Activated CD4-positive, alpha-beta T cell treated with anti-CD3 and anti-CD28 coated beads, Interleukin-2, amount 10 ng/mL, durations not matched to agents 7 days and 5 days (primary cell): Measurements from ENCODE around the gene KCNAB2. TPM values are rescaled to one million over a fixed set of nuclear protein-coding genes. Genes with fewer than 3 reads are reported as not detected.

ENCODE experiments used
- CTCF ChIA-PET: fragments of 350-600 bp; sonication (Branson Sonifier 250); formaldehyde crosslinking; loops from one replicate; lab custom pipeline; 2021; ENCODE audit warnings: antibody characterized with exemption; lab: Charles Lee
- POLR2A ChIA-PET: fragments of 350-600 bp; sonication (Branson Sonifier 250); formaldehyde crosslinking; loops from one replicate; lab custom pipeline; 2021; ENCODE audit warnings: antibody characterized with exemption; lab: Charles Lee
- DNase-seq: peaks from one replicate; pipeline ENCODE4 v3.0.0-alpha.2; 2020
- H3K27ac Mint-ChIP-seq: one replicate; pipeline ENCODE4 v1.8.0; 2021; ENCODE audit warnings: mild to moderate bottlenecking, moderate library complexity, mixed read lengths
- H3K27me3 Mint-ChIP-seq: one replicate; pipeline ENCODE4 v1.8.0; 2021; ENCODE audit warnings: mixed read lengths
- H3K36me3 Mint-ChIP-seq: one replicate; pipeline ENCODE4 v1.8.0; 2021; ENCODE audit warnings: low read depth, mixed read lengths
- H3K4me1 Mint-ChIP-seq: one replicate; pipeline ENCODE4 v1.8.0; 2021; ENCODE audit warnings: mixed read lengths
- H3K4me3 Mint-ChIP-seq: one replicate; pipeline ENCODE4 v1.8.0; 2021; ENCODE audit warnings: mild to moderate bottlenecking, moderate library complexity, mixed read lengths
- H3K9me3 Mint-ChIP-seq: one replicate; pipeline ENCODE4 v1.8.0; 2021; ENCODE audit warnings: mixed read lengths
- total RNA-seq, 2 experiments: library from RNA; stranded (reverse); gene quantifications; one replicate each; pipeline ENCODE4 v1.2.3, GENCODE V29; 2021

The KCNAB2 gene
- total RNA-seq, 2 experiments from 2014 or later: 258 to 294 TPM

DNA sequence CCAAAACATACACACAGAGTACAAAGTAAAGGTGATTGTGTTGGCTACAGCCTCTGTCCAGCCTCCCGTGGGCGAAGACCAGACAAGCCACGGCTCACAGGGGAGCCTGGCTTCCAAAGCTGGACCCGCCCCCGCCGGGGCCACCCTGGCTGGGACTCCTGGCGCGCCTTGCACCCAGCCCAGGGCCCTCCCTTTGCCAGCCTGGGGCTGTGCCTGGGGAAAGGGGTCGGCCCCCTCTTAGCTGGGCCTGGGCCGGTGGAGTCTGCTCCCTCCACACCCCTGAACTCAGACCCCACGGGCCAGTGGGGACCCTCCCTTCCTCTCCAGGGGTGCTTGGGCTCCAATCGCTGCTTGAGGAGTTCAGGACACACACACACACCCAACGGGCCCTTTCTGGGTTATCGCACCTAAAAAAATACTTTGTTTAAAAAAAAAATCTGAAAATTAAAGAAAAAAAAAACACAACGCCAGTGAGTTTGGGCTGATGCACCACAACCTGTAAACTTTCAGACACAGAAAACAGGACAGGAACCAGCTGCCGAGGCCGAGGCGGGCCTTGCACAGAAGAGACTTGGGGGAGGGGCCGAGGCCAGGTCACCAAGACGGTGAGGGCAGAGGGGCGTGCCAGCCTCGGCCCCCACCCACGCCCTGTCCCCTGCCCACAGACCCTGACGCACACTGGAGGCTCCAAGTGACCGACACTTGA lies 56.3 kb downstream of the KCNAB2 start:
- Mint-ChIP-seq H3K27me3 (no peaks in the 10 kb centered on the region), H3K27ac (no peak overlapping the region), H3K36me3 (peaks cover 10% of the 10 kb centered on the region), H3K4me1 (no peaks in the 10 kb centered on the region), H3K9me3 (no peaks in the 10 kb centered on the region), H3K4me3 (no peak overlapping the region)
- DNase-seq: no peak
- CTCF ChIA-PET: interaction anchor here (0.6 to 1.0 kb wide), 2 partner anchors 20 to 116 kb away, joined by 4 read pairs; no protein-coding TSS in a partner anchor
- POLR2A ChIA-PET: no interaction called here

DNA sequence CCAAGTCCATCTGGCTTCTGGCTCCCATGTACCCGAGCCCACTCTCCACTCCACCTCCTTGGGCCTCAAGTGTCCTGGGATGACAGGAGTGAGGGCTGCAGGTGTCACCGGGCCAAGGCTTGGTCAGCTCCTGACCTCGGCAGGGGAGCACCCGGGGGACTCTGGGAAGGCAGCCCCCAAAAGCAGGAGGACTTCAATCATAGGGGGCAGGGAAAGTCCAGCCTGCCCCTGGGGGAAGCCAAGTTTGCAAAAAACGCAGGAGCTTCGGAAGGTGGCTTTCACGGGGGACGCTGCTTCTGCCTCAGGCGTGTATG lies 56.8 kb downstream of the KCNAB2 start:
- Mint-ChIP-seq H3K9me3 (no peaks in the 10 kb centered on the region), H3K4me1 (no peaks in the 10 kb centered on the region), H3K4me3 (no peak overlapping the region), H3K27ac (no peak overlapping the region), H3K36me3 (peaks cover 7% of the 10 kb centered on the region), H3K27me3 (no peaks in the 10 kb centered on the region)
- DNase-seq: no peak
- ChIA-PET POLR2A (no interaction called here), CTCF (interaction anchor here (0.6 to 1.0 kb wide), 2 partner anchors 20 to 116 kb away, joined by 4 read pairs; no protein-coding TSS in a partner anchor)

DNA sequence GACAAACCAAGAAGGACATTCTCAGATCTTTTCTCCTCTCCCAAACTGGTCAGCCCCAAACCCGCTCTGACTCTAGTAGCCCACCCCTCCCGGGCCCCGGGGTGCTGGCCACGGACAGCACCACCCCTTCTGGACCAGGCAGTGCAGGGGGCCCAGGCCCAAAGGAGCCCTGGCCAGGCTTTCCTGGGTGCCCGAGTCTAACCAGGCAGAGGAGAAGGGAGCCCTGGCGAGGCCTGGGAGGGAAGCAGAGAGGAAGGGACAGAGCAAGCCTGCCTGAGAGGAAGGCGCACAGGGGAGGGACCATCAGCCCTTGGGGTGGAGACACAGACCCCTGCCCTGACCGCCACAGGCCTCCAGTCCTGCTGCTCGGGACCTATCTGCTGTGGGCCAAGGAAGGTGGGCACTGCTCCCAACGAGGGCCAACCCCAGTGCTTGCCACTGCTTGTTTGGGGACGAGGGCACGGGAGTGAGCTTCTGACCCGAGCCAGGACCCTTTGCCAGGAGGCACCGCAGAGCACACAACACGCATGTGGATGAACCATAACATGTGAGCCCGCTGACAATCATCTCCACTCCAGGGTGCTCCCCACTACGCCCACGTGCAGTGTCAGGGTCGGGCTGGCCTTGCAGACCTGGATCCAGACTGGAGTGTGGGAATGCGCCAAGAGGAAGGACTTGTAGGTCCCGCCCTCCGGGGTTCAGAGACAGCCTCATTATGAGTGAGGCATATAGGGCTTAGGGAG lies 57.6 kb downstream of the KCNAB2 start:
- Mint-ChIP-seq H3K9me3 (no peaks in the 10 kb centered on the region), H3K27ac (no peak overlapping the region), H3K27me3 (peaks cover 3% of the 10 kb centered on the region), H3K36me3 (peaks cover 6% of the 10 kb centered on the region), H3K4me3 (no peak overlapping the region), H3K4me1 (no peaks in the 10 kb centered on the region)
- POLR2A ChIA-PET: no interaction called here
- CTCF ChIA-PET: no interaction called here
- DNase-seq: no peak

DNA sequence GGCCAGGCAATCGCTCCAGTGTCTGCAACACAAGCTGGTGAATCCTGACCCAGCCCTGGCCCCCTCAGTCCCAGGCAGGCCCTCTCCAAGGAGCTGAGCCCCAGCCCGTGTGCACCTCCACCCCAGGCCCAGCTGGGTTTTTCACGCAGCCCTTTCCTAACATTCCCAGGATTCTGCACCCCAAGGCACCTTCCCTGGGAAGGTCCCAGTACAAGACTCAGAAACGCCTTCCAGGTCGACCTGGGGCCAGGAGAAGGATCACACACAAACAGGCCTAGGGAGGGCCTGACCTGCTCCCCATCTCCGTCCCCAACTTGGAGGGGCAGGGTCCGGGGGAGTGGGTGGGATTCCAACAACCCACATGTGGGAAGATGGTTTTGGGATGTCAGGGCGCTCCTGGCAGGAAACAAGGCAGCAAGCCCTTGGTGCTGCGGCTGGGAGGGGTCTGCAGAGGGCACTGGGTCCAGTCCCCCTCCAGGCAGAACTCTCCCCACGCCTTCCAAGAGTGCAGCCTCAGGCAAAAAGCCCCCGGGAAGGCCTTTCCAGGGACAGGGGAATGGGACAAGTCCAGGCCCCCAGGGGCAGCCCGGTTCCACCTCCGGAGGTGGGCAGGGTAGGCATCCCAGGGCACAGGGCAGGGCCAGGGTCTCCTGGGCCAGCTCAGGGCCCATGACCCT lies 58.3 kb downstream of the KCNAB2 start:
- Mint-ChIP-seq H3K4me1 (no peaks in the 10 kb centered on the region), H3K9me3 (no peaks in the 10 kb centered on the region), H3K4me3 (no peak overlapping the region), H3K27ac (no peak overlapping the region), H3K27me3 (peaks cover 3% of the 10 kb centered on the region), H3K36me3 (peaks cover 2% of the 10 kb centered on the region)
- CTCF ChIA-PET: no interaction called here
- DNase-seq: no peak
- POLR2A ChIA-PET: no interaction called here

DNA sequence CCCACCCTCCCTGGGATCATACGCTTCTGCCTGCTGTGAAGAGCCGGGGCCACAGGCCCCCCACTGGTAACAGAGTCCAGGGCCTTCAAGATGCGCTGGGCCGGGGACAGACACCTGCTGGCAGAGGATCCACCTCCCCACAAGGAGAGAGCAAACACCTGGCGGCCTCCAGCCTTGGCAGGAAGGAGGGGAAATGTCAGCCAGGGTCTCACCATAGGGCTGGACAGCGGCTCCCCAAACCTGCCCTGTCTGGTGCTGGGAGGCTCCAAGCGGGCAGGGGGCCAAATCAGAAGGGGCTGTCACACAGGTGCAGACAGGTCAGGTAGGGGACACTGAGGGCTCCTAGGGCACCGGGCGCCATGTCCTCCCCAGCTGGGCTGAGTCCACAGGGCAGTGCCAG lies 58.9 kb downstream of the KCNAB2 start:
- H3K27ac Mint-ChIP-seq: no peak overlapping the region
- ChIA-PET POLR2A (no interaction called here), CTCF (no interaction called here)
- peaks cover 3% of the 10 kb centered on the region for H3K27me3 Mint-ChIP-seq
- H3K4me3 Mint-ChIP-seq: no peak overlapping the region
- DNase-seq: no peak
- H3K9me3 Mint-ChIP-seq: no peaks in the 10 kb centered on the region
- no peaks in the 10 kb centered on the region for H3K36me3 Mint-ChIP-seq
- no peaks in the 10 kb centered on the region for H3K4me1 Mint-ChIP-seq

DNA sequence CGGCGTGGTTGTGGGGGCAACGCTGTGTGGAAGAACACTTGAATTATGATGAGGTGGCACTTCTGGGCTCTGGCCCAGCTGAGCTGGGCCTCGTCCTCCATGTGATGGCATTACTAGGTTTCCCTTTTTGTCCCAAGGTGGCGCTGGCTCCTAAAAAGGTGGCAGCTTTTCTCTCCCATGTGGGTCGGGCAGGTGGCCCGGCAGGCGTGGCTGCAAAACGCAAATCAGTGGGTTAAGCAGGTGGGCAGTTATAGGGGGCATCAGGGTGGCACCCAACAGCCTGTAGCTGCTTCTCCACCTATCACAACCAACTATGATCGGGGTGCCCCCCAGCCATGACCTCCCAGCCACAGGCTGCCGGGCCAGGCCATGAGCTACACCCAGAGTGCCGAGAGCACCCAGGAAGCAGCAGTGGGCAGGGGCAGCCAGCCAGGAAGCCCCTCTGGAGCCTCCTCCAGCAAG lies 59.6 kb downstream of the KCNAB2 start:
- Mint-ChIP-seq H3K9me3 (no peaks in the 10 kb centered on the region), H3K27me3 (peaks cover 3% of the 10 kb centered on the region), H3K27ac (no peak overlapping the region), H3K36me3 (no peaks in the 10 kb centered on the region), H3K4me3 (no peak overlapping the region), H3K4me1 (no peaks in the 10 kb centered on the region)
- ChIA-PET CTCF (interaction anchor here (0.7 kb wide), 1 partner anchor 20 kb away, joined by 3 read pairs; no protein-coding TSS in a partner anchor), POLR2A (no interaction called here)
- DNase-seq: no peak

DNA sequence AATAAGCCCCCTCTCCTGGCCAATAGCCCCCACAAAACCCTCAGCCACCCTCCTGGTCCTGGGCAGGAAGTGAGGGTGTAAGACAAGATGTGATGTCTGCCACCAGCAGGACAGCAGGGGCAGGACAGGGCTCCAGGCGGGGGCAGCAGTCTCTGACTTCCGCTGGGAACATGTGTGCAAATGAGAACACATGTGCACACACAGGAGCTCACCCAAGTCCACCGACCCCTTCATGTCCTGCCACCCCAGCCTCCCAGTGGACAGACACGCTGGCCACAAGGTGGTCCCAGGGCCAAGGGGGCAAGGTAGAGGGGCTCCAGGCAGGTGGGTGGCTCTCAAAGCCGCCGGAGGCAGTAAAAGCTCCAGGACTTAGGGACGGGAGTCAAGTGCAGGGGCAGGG lies 60.1 kb downstream of the KCNAB2 start:
- CTCF ChIA-PET: interaction anchor here (0.7 to 1.4 kb wide), 2 partner anchors 20 to 139 kb away, joined by 3 to 4 read pairs; no protein-coding TSS in a partner anchor
- DNase-seq: no peak

DNA sequence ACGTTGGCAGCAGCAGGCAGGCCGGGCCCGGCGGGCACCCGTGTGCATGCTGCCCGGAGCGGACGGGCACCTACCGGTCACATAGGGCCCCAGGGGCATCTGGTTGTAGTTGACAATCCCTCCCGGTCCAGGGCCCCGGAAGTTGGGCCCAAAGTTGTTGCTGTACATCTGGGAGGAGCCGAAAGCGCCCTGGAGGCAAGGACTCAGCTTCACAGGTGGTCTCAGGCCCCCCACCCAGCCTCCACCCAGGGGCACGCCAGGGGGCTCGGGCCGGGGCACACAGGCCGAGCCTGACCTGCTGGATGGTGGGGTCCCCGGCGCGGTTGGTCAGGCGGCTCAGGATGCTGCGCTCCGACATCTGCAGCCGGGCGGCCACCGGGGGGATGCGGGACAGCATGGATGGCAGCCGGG lies 60.6 kb downstream of the KCNAB2 start:
- no peak for DNase-seq
- Mint-ChIP-seq H3K4me3 (no peak overlapping the region), H3K27me3 (peaks cover 3% of the 10 kb centered on the region), H3K4me1 (no peaks in the 10 kb centered on the region), H3K27ac (no peak overlapping the region), H3K36me3 (no peaks in the 10 kb centered on the region), H3K9me3 (no peaks in the 10 kb centered on the region)
- CTCF ChIA-PET: interaction anchor here (1.4 kb wide), 1 partner anchor 139 kb away, joined by 4 read pairs; no protein-coding TSS in a partner anchor
- POLR2A ChIA-PET: no interaction called here

More for the DNA sequence above, 60.1 kb downstream of the KCNAB2 start:
- Mint-ChIP-seq H3K36me3 (no peaks in the 10 kb centered on the region), H3K4me3 (no peak overlapping the region), H3K27me3 (peaks cover 3% of the 10 kb centered on the region), H3K27ac (no peak overlapping the region), H3K4me1 (no peaks in the 10 kb centered on the region), H3K9me3 (no peaks in the 10 kb centered on the region)
- POLR2A ChIA-PET: no interaction called here

DNA sequence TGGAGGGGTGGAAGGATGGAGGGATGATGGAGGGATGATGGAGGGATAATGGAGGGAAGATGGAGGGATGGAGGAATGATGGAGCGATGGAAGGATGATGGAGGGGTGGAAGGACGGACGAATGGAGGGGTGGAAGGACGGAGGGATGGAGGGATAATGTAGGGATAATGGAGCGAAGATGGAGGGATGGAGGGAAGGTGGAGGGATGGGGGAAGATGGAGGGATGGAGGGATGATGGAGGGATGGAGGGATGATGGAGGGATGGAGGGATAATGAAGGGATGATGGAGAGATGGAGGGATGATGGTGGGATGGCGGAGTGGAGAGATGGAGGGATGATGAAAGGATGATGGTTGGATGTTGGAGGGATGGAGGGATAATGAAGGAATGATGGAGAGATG lies 61.3 kb downstream of the KCNAB2 start:
- ChIA-PET POLR2A (no interaction called here), CTCF (interaction anchor here (1.4 kb wide), 1 partner anchor 138 kb away, joined by 4 read pairs; no protein-coding TSS in a partner anchor)
- Mint-ChIP-seq H3K27me3 (peaks cover 4% of the 10 kb centered on the region), H3K4me3 (no peak overlapping the region), H3K36me3 (no peaks in the 10 kb centered on the region), H3K27ac (no peak overlapping the region), H3K9me3 (no peaks in the 10 kb centered on the region), H3K4me1 (no peaks in the 10 kb centered on the region)
- no peak for DNase-seq

DNA sequence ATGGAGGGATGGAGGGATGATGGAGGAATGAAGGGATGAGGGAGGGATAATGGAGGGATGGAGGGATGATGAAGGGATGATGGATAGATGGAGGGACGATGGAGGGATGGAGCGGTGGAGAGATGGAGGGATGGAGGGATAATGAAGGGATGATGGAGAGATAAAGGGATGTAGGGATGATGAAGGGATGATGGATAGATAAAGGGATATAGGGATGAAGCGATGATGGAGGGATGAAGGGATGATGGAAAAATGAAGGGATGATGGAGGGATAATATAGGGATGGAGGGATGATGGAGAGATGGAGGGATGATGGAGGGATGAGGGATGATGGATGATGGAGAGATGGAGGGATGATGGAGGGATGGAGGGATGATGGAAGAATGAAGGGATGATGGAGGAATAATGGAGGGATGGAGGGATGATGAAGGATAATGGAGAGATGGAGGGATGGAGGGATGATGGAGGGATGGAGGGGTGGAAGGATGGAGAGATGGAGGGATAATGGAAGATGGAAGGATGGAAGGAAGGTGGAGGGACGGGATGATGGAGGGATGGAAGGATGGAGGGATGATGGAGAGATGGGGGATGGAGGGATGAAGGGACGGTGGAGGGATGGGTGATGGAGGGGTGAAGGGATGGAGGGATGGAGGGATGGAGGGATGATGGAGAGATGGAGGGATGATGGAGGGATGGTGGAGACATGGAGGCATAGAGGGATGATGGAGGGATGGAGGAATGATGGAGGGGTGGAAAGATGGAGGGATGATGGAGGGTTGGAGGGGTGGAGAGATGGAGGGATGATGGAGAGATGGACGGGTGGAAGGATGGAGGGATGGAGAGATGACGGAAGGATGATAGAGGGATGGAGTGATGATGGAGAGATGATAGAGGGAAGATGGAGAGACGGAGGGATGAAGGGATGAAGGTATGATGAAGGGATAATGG lies 62.0 kb downstream of the KCNAB2 start:
- H3K27me3 Mint-ChIP-seq: peaks cover 5% of the 10 kb centered on the region
- no peaks in the 10 kb centered on the region for H3K36me3 Mint-ChIP-seq
- H3K9me3 Mint-ChIP-seq: no peaks in the 10 kb centered on the region
- POLR2A ChIA-PET: no interaction called here
- no peak overlapping the region for H3K27ac Mint-ChIP-seq
- H3K4me1 Mint-ChIP-seq: no peaks in the 10 kb centered on the region
- DNase-seq: no peak
- CTCF ChIA-PET: no interaction called here
- H3K4me3 Mint-ChIP-seq: no peak overlapping the region

DNA sequence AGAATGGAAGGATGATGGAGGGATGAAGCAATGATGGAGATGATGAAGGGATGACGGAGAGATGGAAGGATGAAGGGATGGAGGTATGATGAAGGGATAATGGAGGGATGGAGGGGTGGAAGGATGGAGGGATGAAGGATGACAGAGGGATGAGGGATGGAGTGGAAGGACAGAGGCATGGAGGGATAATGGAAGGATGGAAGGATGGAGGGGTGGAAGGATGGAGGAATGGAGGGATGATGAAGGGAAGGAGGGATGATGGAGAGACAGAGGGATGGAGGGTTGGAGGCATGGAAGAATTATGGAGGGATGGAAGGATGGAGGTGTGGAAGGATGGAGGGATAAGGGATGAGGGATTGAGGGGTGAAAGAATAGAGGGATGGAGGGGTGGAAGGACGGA lies 62.8 kb downstream of the KCNAB2 start:
- ChIA-PET CTCF (interaction anchor here (1.1 to 2.2 kb wide), 2 partner anchors 96 to 130 kb away, joined by 3 to 5 read pairs; partner anchors contain the start of gene RNF207), POLR2A (no interaction called here)

More for the DNA sequence above, 62.8 kb downstream of the KCNAB2 start:
- H3K27ac Mint-ChIP-seq: peak overlapping the region; percentile 25
- H3K27me3 Mint-ChIP-seq: peaks cover 5% of the 10 kb centered on the region
- no peaks in the 10 kb centered on the region for H3K36me3 Mint-ChIP-seq
- DNase-seq: no peak
- H3K4me1 Mint-ChIP-seq: no peaks in the 10 kb centered on the region
- no peak overlapping the region for H3K4me3 Mint-ChIP-seq
- no peaks in the 10 kb centered on the region for H3K9me3 Mint-ChIP-seq
